ENCODE data around the gene REG4. TPM values are rescaled to one million over a fixed set of nuclear protein-coding genes. Genes with fewer than 3 reads are reported as not detected.

The REG4 gene
- polyA plus RNA-seq, 2 of the 4 experiments (the other 2 are of a cell fraction) = not detected

DNA sequence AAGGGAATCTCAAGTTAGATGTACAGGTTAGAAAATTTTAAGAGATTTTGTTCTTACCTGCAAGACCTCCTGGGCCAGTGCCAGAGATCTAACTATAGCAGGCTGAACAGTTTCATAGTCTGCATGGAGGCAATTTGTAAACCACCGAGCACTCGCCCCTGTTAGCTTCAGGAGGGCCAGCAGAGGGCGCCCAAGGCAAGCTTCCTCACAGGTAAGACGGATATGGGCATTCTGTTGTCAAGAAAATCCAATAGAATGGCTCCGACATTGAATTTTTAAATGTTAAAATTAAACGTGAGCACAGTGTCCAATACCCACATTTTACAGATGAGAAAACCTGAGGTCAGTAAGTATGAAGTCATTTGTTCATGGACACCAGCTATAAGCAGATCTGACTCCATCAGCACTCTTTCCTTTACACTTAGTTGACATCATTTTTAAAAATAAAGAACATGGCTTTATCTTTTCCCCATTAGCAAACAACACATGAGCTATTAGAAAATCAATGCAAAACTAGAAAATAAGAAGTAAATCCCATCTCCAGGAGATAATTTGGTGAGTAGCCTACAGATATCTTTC is 2.2 kb downstream of the REG4 start:
- Histone ChIP-seq H3K9me3 (no peaks in the 10 kb centered on the region), H3K4me3 (no peak overlapping the region), H3K4me2 (peak overlapping the region; percentile 51), H3K27ac (no peak overlapping the region), H3K4me1 (no peaks in the 10 kb centered on the region)
- 3% methylated on average over 6 of the region's 6 CpGs for WGBS (ENCODE audit: missing lambda C conversion rate)
- ChIA-PET CTCF (interaction anchor here (0.7 to 2.3 kb wide), 13 partner anchors 9 to 199 kb away, joined by 3 to 9 read pairs (median 4); no protein-coding TSS in a partner anchor), POLR2A (no interaction called here)
- no peak for FAIRE-seq
- ATAC-seq = peak; percentile 91 to 93
- DNase-seq (ENCODE audit: low read depth in 1 of 2, low spot score in 1 of 2) = peak; percentile 36 to 68
- TF ChIP-seq RNF2 (IDR thresholded peaks at IDR 0.05; ENCODE audit: borderline replicate concordance, low read depth) = no peak
- TF ChIP-seq, protein P1, sequence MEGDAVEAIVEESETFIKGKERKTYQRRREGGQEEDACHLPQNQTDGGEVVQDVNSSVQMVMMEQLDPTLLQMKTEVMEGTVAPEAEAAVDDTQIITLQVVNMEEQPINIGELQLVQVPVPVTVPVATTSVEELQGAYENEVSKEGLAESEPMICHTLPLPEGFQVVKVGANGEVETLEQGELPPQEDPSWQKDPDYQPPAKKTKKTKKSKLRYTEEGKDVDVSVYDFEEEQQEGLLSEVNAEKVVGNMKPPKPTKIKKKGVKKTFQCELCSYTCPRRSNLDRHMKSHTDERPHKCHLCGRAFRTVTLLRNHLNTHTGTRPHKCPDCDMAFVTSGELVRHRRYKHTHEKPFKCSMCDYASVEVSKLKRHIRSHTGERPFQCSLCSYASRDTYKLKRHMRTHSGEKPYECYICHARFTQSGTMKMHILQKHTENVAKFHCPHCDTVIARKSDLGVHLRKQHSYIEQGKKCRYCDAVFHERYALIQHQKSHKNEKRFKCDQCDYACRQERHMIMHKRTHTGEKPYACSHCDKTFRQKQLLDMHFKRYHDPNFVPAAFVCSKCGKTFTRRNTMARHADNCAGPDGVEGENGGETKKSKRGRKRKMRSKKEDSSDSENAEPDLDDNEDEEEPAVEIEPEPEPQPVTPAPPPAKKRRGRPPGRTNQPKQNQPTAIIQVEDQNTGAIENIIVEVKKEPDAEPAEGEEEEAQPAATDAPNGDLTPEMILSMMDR (IDR thresholded peaks at IDR 0.05) = peak; percentile 66
- TF ChIP-seq ZNF302 (CRISPR knock-in tag; IDR thresholded peaks at IDR 0.05) = no peak
- TF ChIP-seq, protein P2, sequence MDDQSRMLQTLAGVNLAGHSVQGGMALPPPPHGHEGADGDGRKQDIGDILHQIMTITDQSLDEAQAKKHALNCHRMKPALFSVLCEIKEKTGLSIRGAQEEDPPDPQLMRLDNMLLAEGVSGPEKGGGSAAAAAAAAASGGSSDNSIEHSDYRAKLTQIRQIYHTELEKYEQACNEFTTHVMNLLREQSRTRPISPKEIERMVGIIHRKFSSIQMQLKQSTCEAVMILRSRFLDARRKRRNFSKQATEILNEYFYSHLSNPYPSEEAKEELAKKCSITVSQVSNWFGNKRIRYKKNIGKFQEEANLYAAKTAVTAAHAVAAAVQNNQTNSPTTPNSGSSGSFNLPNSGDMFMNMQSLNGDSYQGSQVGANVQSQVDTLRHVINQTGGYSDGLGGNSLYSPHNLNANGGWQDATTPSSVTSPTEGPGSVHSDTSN (IDR thresholded peaks at IDR 0.05) = no peak
- peak; percentile 47; the same call in 2 of the 3 replicates for TF ChIP-seq SMC3 (IDR thresholded peaks at IDR 0.05)
- TF ChIP-seq RAD21 (conservative IDR thresholded peaks at IDR 0.05 in 1 of 2, IDR thresholded peaks at IDR 0.05 in 1 of 2) = peak; percentile 61 to 65
- TF ChIP-seq ZC3H11A (IDR thresholded peaks at IDR 0.05) = no peak

DNA sequence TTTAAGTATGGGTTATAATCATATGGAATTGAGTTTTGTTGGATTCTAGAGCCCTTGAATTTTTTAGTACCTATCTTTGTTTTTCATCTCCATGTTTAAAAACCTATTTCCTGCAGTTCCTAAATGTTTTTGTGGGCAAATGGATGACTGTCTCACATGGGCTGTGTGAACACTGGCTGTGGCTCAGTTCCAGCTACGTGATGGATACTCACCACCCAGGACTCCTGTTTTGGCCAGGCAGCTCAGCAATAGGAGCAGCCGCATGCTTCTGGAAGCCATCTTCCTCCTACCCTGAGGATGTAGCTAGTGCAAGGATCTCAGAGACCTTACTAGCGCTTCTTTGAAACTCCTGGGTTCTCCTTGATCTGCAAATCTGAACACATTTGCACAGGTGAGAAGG is 2.8 kb downstream of the REG4 start:
- 0% methylated on average over 2 of the region's 3 CpGs for WGBS (ENCODE audit: missing lambda C conversion rate)
- Histone ChIP-seq H3K4me1 (no peaks in the 10 kb centered on the region), H3K4me2 (no peak overlapping the region), H3K4me3 (no peak overlapping the region), H3K27ac (no peak overlapping the region), H3K9me3 (no peaks in the 10 kb centered on the region)
- CTCF ChIA-PET = interaction anchor here (1.0 to 2.3 kb wide), 11 partner anchors 9 to 199 kb away, joined by 3 to 9 read pairs (median 4); no protein-coding TSS in a partner anchor
- POLR2A ChIA-PET = no interaction called here
- ATAC-seq (no peak), FAIRE-seq (no peak), DNase-seq (ENCODE audit: low read depth in 1 of 2, low spot score in 1 of 2) (no peak)
- TF ChIP-seq CHD4 (IDR thresholded peaks at IDR 0.05; ENCODE audit: borderline replicate concordance) (no peak), HDAC2 (IDR thresholded peaks at IDR 0.05) (no peak), EHMT2 (IDR thresholded peaks at IDR 0.05; ENCODE audit: low read depth) (no peak), TFCP2L1 (CRISPR knock-in tag; IDR thresholded peaks at IDR 0.05) (no peak), NFE2L2 (conservative IDR thresholded peaks at IDR 0.05; ENCODE audit: low read length) (no peak)
- TF ChIP-seq, protein P3, sequence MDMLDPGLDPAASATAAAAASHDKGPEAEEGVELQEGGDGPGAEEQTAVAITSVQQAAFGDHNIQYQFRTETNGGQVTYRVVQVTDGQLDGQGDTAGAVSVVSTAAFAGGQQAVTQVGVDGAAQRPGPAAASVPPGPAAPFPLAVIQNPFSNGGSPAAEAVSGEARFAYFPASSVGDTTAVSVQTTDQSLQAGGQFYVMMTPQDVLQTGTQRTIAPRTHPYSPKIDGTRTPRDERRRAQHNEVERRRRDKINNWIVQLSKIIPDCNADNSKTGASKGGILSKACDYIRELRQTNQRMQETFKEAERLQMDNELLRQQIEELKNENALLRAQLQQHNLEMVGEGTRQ (IDR thresholded peaks at IDR 0.05) = no peak

DNA sequence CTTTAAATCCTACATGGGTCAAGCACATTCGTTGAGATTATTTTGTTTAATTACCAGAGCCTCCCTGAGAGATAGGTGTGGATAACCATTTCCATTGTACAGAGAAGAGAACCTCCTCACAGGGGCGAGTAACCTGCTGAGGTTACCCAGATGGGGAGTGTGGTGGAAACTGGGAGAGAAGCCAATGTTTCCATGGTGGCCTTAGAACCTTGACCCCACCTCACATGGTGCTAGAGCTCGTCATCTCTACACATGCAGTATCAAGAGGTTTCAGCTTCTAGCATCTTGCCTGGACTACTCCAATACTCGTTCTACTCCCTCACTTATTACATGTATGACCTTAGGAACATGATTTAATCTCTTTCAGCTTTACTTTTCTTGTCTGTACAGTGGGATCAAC is 4.8 kb downstream of the REG4 start:
- ChIA-PET CTCF (interaction anchor here (1.2 kb wide), 1 partner anchor 13 kb away, joined by 3 read pairs; no protein-coding TSS in a partner anchor), POLR2A (no interaction called here)
- WGBS (ENCODE audit: missing lambda C conversion rate) = 4% methylated on average over 4 of the region's 4 CpGs
- no peak for DNase-seq (ENCODE audit: low read depth in 1 of 2, low spot score in 1 of 2)
- TF ChIP-seq EHMT2 (IDR thresholded peaks at IDR 0.05; ENCODE audit: low read depth) (no peak), EHF (CRISPR knock-in tag; IDR thresholded peaks at IDR 0.05) (no peak), CEBPB (IDR thresholded peaks at IDR 0.05) (no peak), MYC (IDR thresholded peaks at IDR 0.05; ENCODE audit: borderline replicate concordance, low read length) (no peak), EP300 (IDR thresholded peaks at IDR 0.05) (no peak), KDM1A (IDR thresholded peaks at IDR 0.05; ENCODE audit: low read depth) (no peak), POLR2A (IDR thresholded peaks at IDR 0.05; ENCODE audit: low read length) (no peak), TP53 (CRISPR knock-in tag; IDR thresholded peaks at IDR 0.05) (no peak), MAZ (IDR thresholded peaks at IDR 0.05; ENCODE audit: borderline replicate concordance, low read depth, low read length) (no peak), HOXA7 (CRISPR knock-in tag; IDR thresholded peaks at IDR 0.05) (no peak), FOSB (CRISPR knock-in tag; IDR thresholded peaks at IDR 0.05) (no peak), HEYL (CRISPR knock-in tag; IDR thresholded peaks at IDR 0.05) (no peak)
- TF ChIP-seq, protein P4, sequence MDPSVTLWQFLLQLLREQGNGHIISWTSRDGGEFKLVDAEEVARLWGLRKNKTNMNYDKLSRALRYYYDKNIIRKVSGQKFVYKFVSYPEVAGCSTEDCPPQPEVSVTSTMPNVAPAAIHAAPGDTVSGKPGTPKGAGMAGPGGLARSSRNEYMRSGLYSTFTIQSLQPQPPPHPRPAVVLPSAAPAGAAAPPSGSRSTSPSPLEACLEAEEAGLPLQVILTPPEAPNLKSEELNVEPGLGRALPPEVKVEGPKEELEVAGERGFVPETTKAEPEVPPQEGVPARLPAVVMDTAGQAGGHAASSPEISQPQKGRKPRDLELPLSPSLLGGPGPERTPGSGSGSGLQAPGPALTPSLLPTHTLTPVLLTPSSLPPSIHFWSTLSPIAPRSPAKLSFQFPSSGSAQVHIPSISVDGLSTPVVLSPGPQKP (IDR thresholded peaks at IDR 0.05; ENCODE audit: low read depth, low read length) = no peak
- TF ChIP-seq, protein P5, sequence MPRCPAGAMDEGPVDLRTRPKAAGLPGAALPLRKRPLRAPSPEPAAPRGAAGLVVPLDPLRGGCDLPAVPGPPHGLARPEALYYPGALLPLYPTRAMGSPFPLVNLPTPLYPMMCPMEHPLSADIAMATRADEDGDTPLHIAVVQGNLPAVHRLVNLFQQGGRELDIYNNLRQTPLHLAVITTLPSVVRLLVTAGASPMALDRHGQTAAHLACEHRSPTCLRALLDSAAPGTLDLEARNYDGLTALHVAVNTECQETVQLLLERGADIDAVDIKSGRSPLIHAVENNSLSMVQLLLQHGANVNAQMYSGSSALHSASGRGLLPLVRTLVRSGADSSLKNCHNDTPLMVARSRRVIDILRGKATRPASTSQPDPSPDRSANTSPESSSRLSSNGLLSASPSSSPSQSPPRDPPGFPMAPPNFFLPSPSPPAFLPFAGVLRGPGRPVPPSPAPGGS (IDR thresholded peaks at IDR 0.05) = no peak
- Histone ChIP-seq H3K4me1 (no peaks in the 10 kb centered on the region), H3K4me3 (no peak overlapping the region), H3K9me3 (no peaks in the 10 kb centered on the region), H3K27ac (no peak overlapping the region), H3K4me2 (no peak overlapping the region)
- no peak for ATAC-seq
- FAIRE-seq = no peak
